SK-N-SH (cell line): ENCODE measurements around the gene MTREX. TPM values are rescaled to one million over a fixed set of nuclear protein-coding genes. Genes with fewer than 3 reads are reported as not detected.

Source experiments
- CTCF ChIA-PET: fragments of 300-600, 350-600 bp; formaldehyde crosslinking; extraction: SDS; loops from one replicate; lab custom pipeline; 2021; lab: Yijun Ruan, JAX
- POLR2A ChIA-PET: fragments of 350-600 bp; sonication (Branson Sonifier 250); formaldehyde crosslinking; extraction: SDS; loops from one replicate; lab custom pipeline; 2020; ENCODE audit warnings: antibody characterized with exemption, inconsistent platforms; lab: Yijun Ruan, JAX
- DNase-seq: peaks from one replicate; pipeline ENCODE4 v3.0.0; 2012
- H2AFZ ChIP-seq: fragments of 200-600 bp; sonication (generic); 2 replicates; pipeline ENCODE4 v1.8.1; 2016; ENCODE audit warnings: antibody characterized with exemption, mild to moderate bottlenecking, low read depth
- H3F3A ChIP-seq: fragments of 200-600 bp; sonication (generic); replicated peaks from 2 replicates; pipeline ENCODE3; 2016; ENCODE audit warnings: antibody characterized with exemption, mild to moderate bottlenecking; ENCODE audit not compliant: insufficient read depth
- H3K27ac ChIP-seq, 2 experiments: fragments of 200-500 bp in 1 of 2; fragments of 200-600 bp in 1 of 2; sonication (Bioruptor generic) in 1 of 2; sonication (generic), shearing (Covaris generic) in 1 of 2; 2 replicates each; pipeline versions ENCODE4 v1.5.1 to v1.6.1; 2014 to 2016; ENCODE audit warnings: low read depth in 2 of 2, inconsistent platforms in 1 of 2, low read length in 1 of 2, mild to moderate bottlenecking in 1 of 2, mixed read lengths in 1 of 2
- H3K27me3 ChIP-seq: fragments of 200-600 bp; sonication (generic), shearing (Covaris generic); 2 replicates; pipeline ENCODE4 v1.6.1; 2016; ENCODE audit warnings: mixed run types; ENCODE audit not compliant: insufficient read depth
- H3K36me3 ChIP-seq, 2 experiments: fragments of 200-500 bp in 1 of 2; fragments of 200-600 bp in 1 of 2; sonication (Bioruptor generic) in 1 of 2; sonication (generic) in 1 of 2; replicated peaks in 1 of 2; 2 replicates each; pipeline versions ENCODE3 to v1.5.1; 2014 to 2016; ENCODE audit warnings: low read length in 1 of 2, mild to moderate bottlenecking in 1 of 2; ENCODE audit not compliant: insufficient read depth in 2 of 2, control insufficient read depth in 1 of 2
- H3K4me1 ChIP-seq, 2 experiments: fragments of 200-500 bp in 1 of 2; fragments of 200-600 bp in 1 of 2; sonication (Bioruptor generic) in 1 of 2; sonication (generic), shearing (Covaris generic) in 1 of 2; 2 replicates each; pipeline versions ENCODE4 v1.5.1 to v1.6.1; 2014 to 2016; ENCODE audit warnings: low read depth in 1 of 2, low read length in 1 of 2, mixed run types in 1 of 2; ENCODE audit not compliant: insufficient read depth in 2 of 2, control insufficient read depth in 1 of 2
- H3K4me2 ChIP-seq: fragments of 200-600 bp; sonication (generic), shearing (Covaris generic); 2 replicates; pipeline ENCODE4 v1.6.1; 2017; ENCODE audit warnings: mixed run types
- H3K4me3 ChIP-seq, 2 experiments: fragments of 200-500 bp in 1 of 2; fragments of 200-600 bp in 1 of 2; sonication (Bioruptor generic) in 1 of 2; sonication (generic), shearing (Covaris generic) in 1 of 2; 2 replicates each; pipeline versions ENCODE4 v1.5.1 to v1.8.1; 2014 to 2016; ENCODE audit warnings: low read depth in 2 of 2, inconsistent platforms in 1 of 2, low read length in 1 of 2, mild to moderate bottlenecking in 1 of 2, mixed read lengths in 1 of 2, moderate library complexity in 1 of 2
- H3K79me2 ChIP-seq: fragments of 200-600 bp; sonication (generic); 2 replicates; pipeline ENCODE4 v1.8.1; 2017; ENCODE audit warnings: mild to moderate bottlenecking; ENCODE audit not compliant: insufficient read depth
- H3K9ac ChIP-seq: fragments of 200-600 bp; sonication (generic); 2 replicates; pipeline ENCODE4 v1.6.1; 2017; ENCODE audit warnings: mixed run types
- H3K9me2 ChIP-seq: fragments of 200-600 bp; sonication (generic); 2 replicates; pipeline ENCODE4 v1.6.1; 2017; ENCODE audit warnings: mixed run types
- H3K9me3 ChIP-seq: fragments of 200-600 bp; sonication (generic); 2 replicates; pipeline ENCODE4 v1.6.1; 2017; ENCODE audit warnings: mixed run types, mild to moderate bottlenecking, moderate library complexity
- H4K20me1 ChIP-seq: fragments of 200-600 bp; sonication (generic); 2 replicates; pipeline ENCODE4 v1.6.1; 2017; ENCODE audit warnings: mild to moderate bottlenecking, mixed run types; ENCODE audit not compliant: insufficient read depth
- CHD2 ChIP-seq: fragments of 150-350 bp; IDR thresholded peaks from 2 replicates; pipeline ENCODE4 v1.6.1; 2018; ENCODE audit warnings: low read length; ENCODE audit not compliant: partially characterized antibody
- ELF1 ChIP-seq: IDR thresholded peaks from 2 replicates; pipeline ENCODE4 v1.4.0; 2012
- EP300 ChIP-seq, 2 experiments: IDR thresholded peaks; 2 replicates each; pipeline versions ENCODE4 v1.4.0 to v1.6.1; 2012; ENCODE audit warnings: borderline replicate concordance in 1 of 2, low read depth in 1 of 2, low read length in 1 of 2
- EZH2phosphoT487 ChIP-seq: fragments of 200-600 bp; sonication (generic); IDR thresholded peaks from 2 replicates; pipeline ENCODE4 v1.6.1; 2017; ENCODE audit warnings: low read depth, mixed run types, mild to moderate bottlenecking, antibody characterized with exemption, moderate library complexity, borderline replicate concordance
- FOSL2 ChIP-seq: IDR thresholded peaks from 2 replicates; pipeline ENCODE4 v1.4.0; 2012; ENCODE audit warnings: low read depth, mild to moderate bottlenecking, moderate library complexity, borderline replicate concordance
- FOXJ3 ChIP-seq: sonication (generic); formaldehyde crosslinking; IDR thresholded peaks from 2 replicates; pipeline ENCODE4 v1.5.1; 2020; ENCODE audit warnings: mild to moderate bottlenecking, missing genetic modification reagents
- FOXM1 ChIP-seq: IDR thresholded peaks from 2 replicates; pipeline ENCODE4 v1.4.0; 2012; ENCODE audit warnings: low read depth, mild to moderate bottlenecking
- GABPA ChIP-seq: IDR thresholded peaks from 2 replicates; pipeline ENCODE4 v1.4.0; 2012; ENCODE audit warnings: low read depth, mild to moderate bottlenecking
- GATA2 ChIP-seq: sonication (generic); formaldehyde crosslinking; IDR thresholded peaks from 2 replicates; pipeline ENCODE4 v1.5.0; 2020; ENCODE audit warnings: mild to moderate bottlenecking, missing genetic modification reagents
- JUND ChIP-seq: IDR thresholded peaks from 2 replicates; pipeline ENCODE4 v1.4.0; 2012
- NRF1 ChIP-seq: IDR thresholded peaks from 2 replicates; pipeline ENCODE4 v1.6.1; 2012; ENCODE audit warnings: low read depth, mild to moderate bottlenecking, low read length
- POLR2AphosphoS5 ChIP-seq: IDR thresholded peaks from 2 replicates; pipeline ENCODE4 v1.6.1; 2012; ENCODE audit warnings: low read depth, low read length
- RCOR1 ChIP-seq: fragments of 150-350 bp; IDR thresholded peaks from 2 replicates; pipeline ENCODE4 v1.6.1; 2017; ENCODE audit warnings: antibody characterized with exemption, low read length
- RXRA ChIP-seq: IDR thresholded peaks from 2 replicates; pipeline ENCODE4 v1.4.0; 2012; ENCODE audit warnings: low read depth, mild to moderate bottlenecking, borderline replicate concordance
- SIN3A ChIP-seq: IDR thresholded peaks from 2 replicates; pipeline ENCODE4 v1.6.1; 2012; ENCODE audit warnings: low read depth, mild to moderate bottlenecking, low read length, moderate library complexity, borderline replicate concordance
- SMC3 ChIP-seq: IDR thresholded peaks from 2 replicates; pipeline ENCODE4 v1.6.1; 2012; ENCODE audit warnings: low read depth, low read length, improper control_type of control experiment
- YY1 ChIP-seq: IDR thresholded peaks from 2 replicates; pipeline ENCODE4 v1.4.0; 2012; ENCODE audit warnings: low read depth, mild to moderate bottlenecking
- WGBS: methylation state at CpG from one replicate; pipeline ENCODE4 v1.1.6; 2017; ENCODE audit warnings: low lambda C conversion rate; 5-methylcytosine and 5-hydroxymethylcytosine counted together
- polyA plus RNA-seq, 3 experiments: library from polyadenylated mRNA; depleted of rRNA; stranded (reverse); fragments of >200 nt; gene quantifications; 2 replicates each; pipeline ENCODE4 v1.2.3, GENCODE V29; 2012
- TF ChIP-seq, protein P1 (sequence below): IDR thresholded peaks from 2 replicates; pipeline ENCODE4 v1.4.0; 2012; ENCODE audit warnings: low read depth, borderline replicate concordance
- TF ChIP-seq, protein P2 (sequence below): fragments of 200-600 bp; sonication (generic); IDR thresholded peaks from 2 replicates; pipeline ENCODE4 v1.6.1; 2017; ENCODE audit warnings: antibody characterized with exemption, mild to moderate bottlenecking, moderate library complexity
- TF ChIP-seq, protein P3 (sequence below): IDR thresholded peaks from 2 replicates; pipeline ENCODE4 v1.4.0; 2012; ENCODE audit warnings: low read depth
- TF ChIP-seq, protein P4 (sequence below): fragments of 150-350 bp; IDR thresholded peaks from 2 replicates; pipeline ENCODE4 v1.6.1; 2017; ENCODE audit warnings: antibody characterized with exemption, low read length, low read depth, borderline replicate concordance
- TF ChIP-seq, protein P5 (sequence below): IDR thresholded peaks from 2 replicates; pipeline ENCODE4; 2012

The MTREX gene
- polyA plus RNA-seq, 1 of the 3 experiments (the other 2 are of a cell fraction): 11.2 TPM

DNA sequence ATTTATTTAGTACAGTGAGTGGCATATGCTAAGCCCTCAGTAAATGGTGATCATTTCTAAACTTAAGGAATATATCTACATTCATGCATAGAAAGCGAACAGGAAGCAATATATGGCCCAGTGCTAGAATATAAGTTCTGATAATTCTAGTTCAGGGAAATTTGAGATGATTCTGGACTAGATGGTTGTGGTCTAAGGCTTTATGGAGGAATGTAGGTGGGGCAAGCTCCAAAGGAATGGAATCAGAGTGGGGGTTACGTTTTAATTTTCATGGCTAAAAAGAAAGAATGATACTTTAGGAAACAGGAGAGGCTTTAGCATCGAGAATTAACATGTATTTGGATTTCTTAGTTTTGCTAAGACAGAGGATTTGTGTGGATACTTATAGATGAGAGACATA, 56.1 kb downstream of the MTREX start:
- H3K4me2 ChIP-seq: no peak overlapping the region
- no peaks in the 10 kb centered on the region for H3K4me1 ChIP-seq
- no peaks in the 10 kb centered on the region for H3K9me3 ChIP-seq
- no peaks in the 10 kb centered on the region for H4K20me1 ChIP-seq
- H3K27ac ChIP-seq: no peak overlapping the region
- H3K4me3 ChIP-seq: no peak overlapping the region
- no peak overlapping the region for H3K9ac ChIP-seq
- peaks cover 3% of the 10 kb centered on the region for H3F3A ChIP-seq
- H2AFZ ChIP-seq: no peak overlapping the region
- no peak for DNase-seq
- no peaks in the 10 kb centered on the region for H3K27me3 ChIP-seq
- peaks cover 30 to 50% of the 10 kb centered on the region in 2 experiments for H3K36me3 ChIP-seq
- H3K9me2 ChIP-seq: no peaks in the 10 kb centered on the region
- H3K79me2 ChIP-seq: peaks cover 5% of the 10 kb centered on the region; the same call in 1 of the 2 replicates
- CTCF ChIA-PET: no interaction called here
- WGBS: 97% methylated on average over 3 of the region's 3 CpGs
- TF ChIP-seq, protein P1, sequence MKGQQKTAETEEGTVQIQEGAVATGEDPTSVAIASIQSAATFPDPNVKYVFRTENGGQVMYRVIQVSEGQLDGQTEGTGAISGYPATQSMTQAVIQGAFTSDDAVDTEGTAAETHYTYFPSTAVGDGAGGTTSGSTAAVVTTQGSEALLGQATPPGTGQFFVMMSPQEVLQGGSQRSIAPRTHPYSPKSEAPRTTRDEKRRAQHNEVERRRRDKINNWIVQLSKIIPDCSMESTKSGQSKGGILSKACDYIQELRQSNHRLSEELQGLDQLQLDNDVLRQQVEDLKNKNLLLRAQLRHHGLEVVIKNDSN: no peak
- TF ChIP-seq CHD2: no peak
- TF ChIP-seq NRF1: no peak
- TF ChIP-seq, protein P2, sequence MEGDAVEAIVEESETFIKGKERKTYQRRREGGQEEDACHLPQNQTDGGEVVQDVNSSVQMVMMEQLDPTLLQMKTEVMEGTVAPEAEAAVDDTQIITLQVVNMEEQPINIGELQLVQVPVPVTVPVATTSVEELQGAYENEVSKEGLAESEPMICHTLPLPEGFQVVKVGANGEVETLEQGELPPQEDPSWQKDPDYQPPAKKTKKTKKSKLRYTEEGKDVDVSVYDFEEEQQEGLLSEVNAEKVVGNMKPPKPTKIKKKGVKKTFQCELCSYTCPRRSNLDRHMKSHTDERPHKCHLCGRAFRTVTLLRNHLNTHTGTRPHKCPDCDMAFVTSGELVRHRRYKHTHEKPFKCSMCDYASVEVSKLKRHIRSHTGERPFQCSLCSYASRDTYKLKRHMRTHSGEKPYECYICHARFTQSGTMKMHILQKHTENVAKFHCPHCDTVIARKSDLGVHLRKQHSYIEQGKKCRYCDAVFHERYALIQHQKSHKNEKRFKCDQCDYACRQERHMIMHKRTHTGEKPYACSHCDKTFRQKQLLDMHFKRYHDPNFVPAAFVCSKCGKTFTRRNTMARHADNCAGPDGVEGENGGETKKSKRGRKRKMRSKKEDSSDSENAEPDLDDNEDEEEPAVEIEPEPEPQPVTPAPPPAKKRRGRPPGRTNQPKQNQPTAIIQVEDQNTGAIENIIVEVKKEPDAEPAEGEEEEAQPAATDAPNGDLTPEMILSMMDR: no peak
- no peak for TF ChIP-seq YY1
- TF ChIP-seq EZH2phosphoT487: no peak
- no peak for TF ChIP-seq FOXJ3 (CRISPR knock-in tag)
- TF ChIP-seq RCOR1: no peak
- TF ChIP-seq JUND: no peak
- no peak for TF ChIP-seq SIN3A
- POLR2A ChIA-PET: no interaction called here

DNA sequence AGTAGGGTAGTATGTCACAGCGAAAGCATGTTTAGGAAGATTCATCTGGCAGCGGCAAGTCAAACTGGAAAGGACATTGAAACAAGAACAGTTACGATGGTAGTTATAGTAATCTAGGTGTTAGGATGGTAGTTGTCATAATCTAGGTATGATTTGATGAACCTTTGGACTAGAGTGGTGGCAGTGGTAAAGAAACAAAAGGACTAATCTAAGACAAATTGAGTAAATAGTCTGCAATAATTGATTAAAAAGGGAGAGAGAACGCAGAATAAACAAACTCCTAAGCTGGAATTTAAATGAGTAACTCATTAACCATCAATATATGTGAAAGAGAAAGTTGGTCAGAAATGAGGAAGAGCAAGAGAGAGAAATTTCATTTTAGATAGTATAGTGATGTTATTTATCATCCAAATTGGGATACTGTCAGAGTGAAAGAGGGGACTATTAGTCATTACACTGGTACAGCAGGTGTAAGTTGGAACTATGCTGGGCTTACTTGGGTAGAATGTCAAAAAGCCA, 56.8 kb downstream of the MTREX start:
- CTCF ChIA-PET: no interaction called here
- Histone ChIP-seq H3K4me1 (no peaks in the 10 kb centered on the region), H4K20me1 (no peaks in the 10 kb centered on the region), H3K79me2 (peaks cover 5% of the 10 kb centered on the region; the same call in 1 of the 2 replicates), H3F3A (peaks cover 3% of the 10 kb centered on the region), H3K9me3 (no peaks in the 10 kb centered on the region), H3K27me3 (no peaks in the 10 kb centered on the region), H3K9ac (no peak overlapping the region), H3K36me3 (peaks cover 29 to 43% of the 10 kb centered on the region in 2 experiments), H3K9me2 (no peaks in the 10 kb centered on the region), H2AFZ (no peak overlapping the region), H3K27ac (no peak overlapping the region), H3K4me2 (no peak overlapping the region), H3K4me3 (no peak overlapping the region)
- 98% methylated on average over 4 of the region's 4 CpGs for WGBS
- no peak for DNase-seq
- POLR2A ChIA-PET: no interaction called here
- TF ChIP-seq NRF1 (no peak), RCOR1 (no peak), CHD2 (no peak), FOSL2 (no peak), ELF1 (no peak), SMC3 (no peak), GABPA (no peak), YY1 (no peak), EP300 (IDR thresholded peaks at IDR 0.05; ENCODE audit: borderline replicate concordance in 1 of 2, low read depth in 1 of 2, low read length in 1 of 2) (no peak), FOXM1 (no peak), POLR2AphosphoS5 (no peak), RXRA (no peak), GATA2 (CRISPR knock-in tag) (no peak)
- TF ChIP-seq, protein P3, sequence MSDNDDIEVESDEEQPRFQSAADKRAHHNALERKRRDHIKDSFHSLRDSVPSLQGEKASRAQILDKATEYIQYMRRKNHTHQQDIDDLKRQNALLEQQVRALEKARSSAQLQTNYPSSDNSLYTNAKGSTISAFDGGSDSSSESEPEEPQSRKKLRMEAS: no peak
- TF ChIP-seq, protein P1: no peak
- TF ChIP-seq, protein P4, sequence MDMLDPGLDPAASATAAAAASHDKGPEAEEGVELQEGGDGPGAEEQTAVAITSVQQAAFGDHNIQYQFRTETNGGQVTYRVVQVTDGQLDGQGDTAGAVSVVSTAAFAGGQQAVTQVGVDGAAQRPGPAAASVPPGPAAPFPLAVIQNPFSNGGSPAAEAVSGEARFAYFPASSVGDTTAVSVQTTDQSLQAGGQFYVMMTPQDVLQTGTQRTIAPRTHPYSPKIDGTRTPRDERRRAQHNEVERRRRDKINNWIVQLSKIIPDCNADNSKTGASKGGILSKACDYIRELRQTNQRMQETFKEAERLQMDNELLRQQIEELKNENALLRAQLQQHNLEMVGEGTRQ: no peak
- TF ChIP-seq, protein P5, sequence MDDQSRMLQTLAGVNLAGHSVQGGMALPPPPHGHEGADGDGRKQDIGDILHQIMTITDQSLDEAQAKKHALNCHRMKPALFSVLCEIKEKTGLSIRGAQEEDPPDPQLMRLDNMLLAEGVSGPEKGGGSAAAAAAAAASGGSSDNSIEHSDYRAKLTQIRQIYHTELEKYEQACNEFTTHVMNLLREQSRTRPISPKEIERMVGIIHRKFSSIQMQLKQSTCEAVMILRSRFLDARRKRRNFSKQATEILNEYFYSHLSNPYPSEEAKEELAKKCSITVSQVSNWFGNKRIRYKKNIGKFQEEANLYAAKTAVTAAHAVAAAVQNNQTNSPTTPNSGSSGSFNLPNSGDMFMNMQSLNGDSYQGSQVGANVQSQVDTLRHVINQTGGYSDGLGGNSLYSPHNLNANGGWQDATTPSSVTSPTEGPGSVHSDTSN: no peak
